ENCODE data around the gene UCN3. TPM values are rescaled to one million over a fixed set of nuclear protein-coding genes. Genes with fewer than 3 reads are reported as not detected.

UCN3 gene
- total and polyA plus RNA-seq, 9 of the 15 experiments (the other 6 are each of a cell fraction or from before 2014, with no cell fraction given), result not detected

DNA sequence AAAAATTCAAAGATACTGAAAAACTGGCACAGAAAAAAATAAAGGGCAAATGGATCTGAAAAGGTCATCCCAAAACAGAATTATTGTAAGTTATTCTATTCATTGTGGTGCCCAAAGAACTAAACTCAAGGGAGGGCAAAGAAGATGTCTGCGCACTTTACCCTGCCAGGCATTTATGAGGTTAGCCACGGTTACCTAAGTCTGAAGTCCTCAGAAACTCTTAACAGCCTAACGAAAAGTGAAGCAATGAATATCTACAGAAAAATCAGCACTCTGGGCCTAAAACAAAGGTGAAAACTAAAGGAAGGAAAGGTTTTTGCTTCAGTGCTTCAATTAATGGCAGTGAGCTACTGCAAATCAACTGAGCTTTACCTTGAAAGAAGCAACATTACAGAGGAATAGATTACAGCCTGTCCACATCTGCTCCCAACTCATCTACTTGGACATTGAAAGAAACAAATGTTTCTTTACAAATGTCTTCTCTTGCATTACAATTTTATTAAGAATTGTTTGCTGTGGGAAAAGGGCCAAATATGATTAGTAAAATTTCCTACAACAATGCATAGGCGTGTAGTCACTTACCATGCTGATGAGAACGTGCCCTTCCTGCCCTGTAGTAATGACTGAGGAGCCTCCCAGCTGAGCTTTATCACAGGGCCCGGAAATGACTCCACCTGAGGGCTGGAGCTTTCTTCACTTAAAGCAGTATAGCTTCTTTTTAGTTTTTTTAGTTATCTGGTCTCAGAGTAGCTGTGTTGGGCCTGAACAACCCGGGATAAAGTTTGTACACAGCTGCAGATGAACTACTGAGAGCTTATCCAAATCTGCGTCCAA lies 39.7 kb downstream of the UCN3 start, which contains the start of gene TUBAL3 (continued):
- no peak for TF ChIP-seq TAF15 (IDR thresholded peaks at IDR 0.05; ENCODE audit: low read depth, low read length)
- TF ChIP-seq FOSL1 (tag; conservative IDR thresholded peaks at IDR 0.05), result 0 out of 2 replicates have a peak, but pooled peaks have one; percentile 21
- TF ChIP-seq ZNF143 (CRISPR knock-in tag; IDR thresholded peaks at IDR 0.05), result no peak
- no peak for TF ChIP-seq RAD21 (CRISPR knock-in tag; conservative IDR thresholded peaks at IDR 0.05 in 1 of 2, IDR thresholded peaks at IDR 0.05 in 1 of 2)
- TF ChIP-seq TCF7 (IDR thresholded peaks at IDR 0.05; ENCODE audit: borderline replicate concordance), result no peak
- no peak for TF ChIP-seq CHCHD3 (CRISPR knock-in tag; IDR thresholded peaks at IDR 0.05)
- no peak for TF ChIP-seq RFX1 (IDR thresholded peaks at IDR 0.05)
- peak; percentile 60 for TF ChIP-seq ZNF384 (IDR thresholded peaks at IDR 0.05; ENCODE audit: low read depth, low read length)
- peak; percentile 37; the same call in 1 of the 2 replicates for TF ChIP-seq POLR2AphosphoS5 (IDR thresholded peaks at IDR 0.05; ENCODE audit: control insufficient read depth, insufficient read depth, low read depth, low read length)
- TF ChIP-seq ARNT (IDR thresholded peaks at IDR 0.05), result no peak; a peak in 1 of 4 replicates
- TF ChIP-seq TRIM24 (IDR thresholded peaks at IDR 0.05), result peak in 1 of 2 experiments; percentile 67; a peak in 2 of 4 replicates
- TF ChIP-seq, protein P1, sequence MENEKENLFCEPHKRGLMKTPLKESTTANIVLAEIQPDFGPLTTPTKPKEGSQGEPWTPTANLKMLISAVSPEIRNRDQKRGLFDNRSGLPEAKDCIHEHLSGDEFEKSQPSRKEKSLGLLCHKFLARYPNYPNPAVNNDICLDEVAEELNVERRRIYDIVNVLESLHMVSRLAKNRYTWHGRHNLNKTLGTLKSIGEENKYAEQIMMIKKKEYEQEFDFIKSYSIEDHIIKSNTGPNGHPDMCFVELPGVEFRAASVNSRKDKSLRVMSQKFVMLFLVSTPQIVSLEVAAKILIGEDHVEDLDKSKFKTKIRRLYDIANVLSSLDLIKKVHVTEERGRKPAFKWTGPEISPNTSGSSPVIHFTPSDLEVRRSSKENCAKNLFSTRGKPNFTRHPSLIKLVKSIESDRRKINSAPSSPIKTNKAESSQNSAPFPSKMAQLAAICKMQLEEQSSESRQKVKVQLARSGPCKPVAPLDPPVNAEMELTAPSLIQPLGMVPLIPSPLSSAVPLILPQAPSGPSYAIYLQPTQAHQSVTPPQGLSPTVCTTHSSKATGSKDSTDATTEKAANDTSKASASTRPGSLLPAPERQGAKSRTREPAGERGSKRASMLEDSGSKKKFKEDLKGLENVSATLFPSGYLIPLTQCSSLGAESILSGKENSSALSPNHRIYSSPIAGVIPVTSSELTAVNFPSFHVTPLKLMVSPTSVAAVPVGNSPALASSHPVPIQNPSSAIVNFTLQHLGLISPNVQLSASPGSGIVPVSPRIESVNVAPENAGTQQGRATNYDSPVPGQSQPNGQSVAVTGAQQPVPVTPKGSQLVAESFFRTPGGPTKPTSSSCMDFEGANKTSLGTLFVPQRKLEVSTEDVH (IDR thresholded peaks at IDR 0.05; ENCODE audit: low read depth, partially characterized antibody), result peak; percentile 20
- TF ChIP-seq TAF9B (IDR thresholded peaks at IDR 0.05; ENCODE audit: partially characterized antibody), result peak; percentile 68
- TF ChIP-seq, protein P2, sequence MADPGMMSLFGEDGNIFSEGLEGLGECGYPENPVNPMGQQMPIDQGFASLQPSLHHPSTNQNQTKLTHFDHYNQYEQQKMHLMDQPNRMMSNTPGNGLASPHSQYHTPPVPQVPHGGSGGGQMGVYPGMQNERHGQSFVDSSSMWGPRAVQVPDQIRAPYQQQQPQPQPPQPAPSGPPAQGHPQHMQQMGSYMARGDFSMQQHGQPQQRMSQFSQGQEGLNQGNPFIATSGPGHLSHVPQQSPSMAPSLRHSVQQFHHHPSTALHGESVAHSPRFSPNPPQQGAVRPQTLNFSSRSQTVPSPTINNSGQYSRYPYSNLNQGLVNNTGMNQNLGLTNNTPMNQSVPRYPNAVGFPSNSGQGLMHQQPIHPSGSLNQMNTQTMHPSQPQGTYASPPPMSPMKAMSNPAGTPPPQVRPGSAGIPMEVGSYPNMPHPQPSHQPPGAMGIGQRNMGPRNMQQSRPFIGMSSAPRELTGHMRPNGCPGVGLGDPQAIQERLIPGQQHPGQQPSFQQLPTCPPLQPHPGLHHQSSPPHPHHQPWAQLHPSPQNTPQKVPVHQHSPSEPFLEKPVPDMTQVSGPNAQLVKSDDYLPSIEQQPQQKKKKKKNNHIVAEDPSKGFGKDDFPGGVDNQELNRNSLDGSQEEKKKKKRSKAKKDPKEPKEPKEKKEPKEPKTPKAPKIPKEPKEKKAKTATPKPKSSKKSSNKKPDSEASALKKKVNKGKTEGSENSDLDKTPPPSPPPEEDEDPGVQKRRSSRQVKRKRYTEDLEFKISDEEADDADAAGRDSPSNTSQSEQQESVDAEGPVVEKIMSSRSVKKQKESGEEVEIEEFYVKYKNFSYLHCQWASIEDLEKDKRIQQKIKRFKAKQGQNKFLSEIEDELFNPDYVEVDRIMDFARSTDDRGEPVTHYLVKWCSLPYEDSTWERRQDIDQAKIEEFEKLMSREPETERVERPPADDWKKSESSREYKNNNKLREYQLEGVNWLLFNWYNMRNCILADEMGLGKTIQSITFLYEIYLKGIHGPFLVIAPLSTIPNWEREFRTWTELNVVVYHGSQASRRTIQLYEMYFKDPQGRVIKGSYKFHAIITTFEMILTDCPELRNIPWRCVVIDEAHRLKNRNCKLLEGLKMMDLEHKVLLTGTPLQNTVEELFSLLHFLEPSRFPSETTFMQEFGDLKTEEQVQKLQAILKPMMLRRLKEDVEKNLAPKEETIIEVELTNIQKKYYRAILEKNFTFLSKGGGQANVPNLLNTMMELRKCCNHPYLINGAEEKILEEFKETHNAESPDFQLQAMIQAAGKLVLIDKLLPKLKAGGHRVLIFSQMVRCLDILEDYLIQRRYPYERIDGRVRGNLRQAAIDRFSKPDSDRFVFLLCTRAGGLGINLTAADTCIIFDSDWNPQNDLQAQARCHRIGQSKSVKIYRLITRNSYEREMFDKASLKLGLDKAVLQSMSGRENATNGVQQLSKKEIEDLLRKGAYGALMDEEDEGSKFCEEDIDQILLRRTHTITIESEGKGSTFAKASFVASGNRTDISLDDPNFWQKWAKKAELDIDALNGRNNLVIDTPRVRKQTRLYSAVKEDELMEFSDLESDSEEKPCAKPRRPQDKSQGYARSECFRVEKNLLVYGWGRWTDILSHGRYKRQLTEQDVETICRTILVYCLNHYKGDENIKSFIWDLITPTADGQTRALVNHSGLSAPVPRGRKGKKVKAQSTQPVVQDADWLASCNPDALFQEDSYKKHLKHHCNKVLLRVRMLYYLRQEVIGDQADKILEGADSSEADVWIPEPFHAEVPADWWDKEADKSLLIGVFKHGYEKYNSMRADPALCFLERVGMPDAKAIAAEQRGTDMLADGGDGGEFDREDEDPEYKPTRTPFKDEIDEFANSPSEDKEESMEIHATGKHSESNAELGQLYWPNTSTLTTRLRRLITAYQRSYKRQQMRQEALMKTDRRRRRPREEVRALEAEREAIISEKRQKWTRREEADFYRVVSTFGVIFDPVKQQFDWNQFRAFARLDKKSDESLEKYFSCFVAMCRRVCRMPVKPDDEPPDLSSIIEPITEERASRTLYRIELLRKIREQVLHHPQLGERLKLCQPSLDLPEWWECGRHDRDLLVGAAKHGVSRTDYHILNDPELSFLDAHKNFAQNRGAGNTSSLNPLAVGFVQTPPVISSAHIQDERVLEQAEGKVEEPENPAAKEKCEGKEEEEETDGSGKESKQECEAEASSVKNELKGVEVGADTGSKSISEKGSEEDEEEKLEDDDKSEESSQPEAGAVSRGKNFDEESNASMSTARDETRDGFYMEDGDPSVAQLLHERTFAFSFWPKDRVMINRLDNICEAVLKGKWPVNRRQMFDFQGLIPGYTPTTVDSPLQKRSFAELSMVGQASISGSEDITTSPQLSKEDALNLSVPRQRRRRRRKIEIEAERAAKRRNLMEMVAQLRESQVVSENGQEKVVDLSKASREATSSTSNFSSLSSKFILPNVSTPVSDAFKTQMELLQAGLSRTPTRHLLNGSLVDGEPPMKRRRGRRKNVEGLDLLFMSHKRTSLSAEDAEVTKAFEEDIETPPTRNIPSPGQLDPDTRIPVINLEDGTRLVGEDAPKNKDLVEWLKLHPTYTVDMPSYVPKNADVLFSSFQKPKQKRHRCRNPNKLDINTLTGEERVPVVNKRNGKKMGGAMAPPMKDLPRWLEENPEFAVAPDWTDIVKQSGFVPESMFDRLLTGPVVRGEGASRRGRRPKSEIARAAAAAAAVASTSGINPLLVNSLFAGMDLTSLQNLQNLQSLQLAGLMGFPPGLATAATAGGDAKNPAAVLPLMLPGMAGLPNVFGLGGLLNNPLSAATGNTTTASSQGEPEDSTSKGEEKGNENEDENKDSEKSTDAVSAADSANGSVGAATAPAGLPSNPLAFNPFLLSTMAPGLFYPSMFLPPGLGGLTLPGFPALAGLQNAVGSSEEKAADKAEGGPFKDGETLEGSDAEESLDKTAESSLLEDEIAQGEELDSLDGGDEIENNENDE (IDR thresholded peaks at IDR 0.05; ENCODE audit: low read depth, low read length), result no peak
